NCI-H1930 (cell line): ENCODE results near the gene DEPDC7.
"Not testable (repeated sequence)": the region's sequence is repeated elsewhere in the genome, so short reads cannot be mapped to it uniquely, and the experiment has no call there.

Experiments
- DNase-seq, 2 experiments: peaks; one replicate each; lab custom pipeline; 2025; lab: John Stamatoyannopoulos, UW

Gene DEPDC7

GRCh38 chr11:33015621-33016551 lies at the start of gene DEPDC7:
TSS of gene DEPDC7 (plus strand) at chr11:33015878. CDS start at chr11:33015956, 78 bp downstream.
- peak; percentile 53 to 59 for DNase-seq

- DNase-seq = no peak
Measured at GRCh38 chr11:32968541-32968940, 47.1 kb upstream of the DEPDC7 start.

GRCh38 chr11:32972233-32972632 lies 43.4 kb upstream of the DEPDC7 start:
- not testable (repeated sequence) for DNase-seq

GRCh38 chr11:32972781-32973180 lies 42.9 kb upstream of the DEPDC7 start:
- DNase-seq = no peak

GRCh38 chr11:32982626-32983025 lies 33.1 kb upstream of the DEPDC7 start:
- no peak for DNase-seq

- no peak for DNase-seq
Measured at GRCh38 chr11:32983506-32983905, 32.2 kb upstream of the DEPDC7 start.

- DNase-seq = no peak
Measured at GRCh38 chr11:32985600-32985999, 30.1 kb upstream of the DEPDC7 start.

GRCh38 chr11:32987851-32988250 lies 27.8 kb upstream of the DEPDC7 start:
- DNase-seq = no peak

GRCh38 chr11:32990481-32990880 lies 25.2 kb upstream of the DEPDC7 start:
- DNase-seq = no peak

GRCh38 chr11:32991427-32991826 lies 24.3 kb upstream of the DEPDC7 start:
- no peak for DNase-seq

GRCh38 chr11:32991898-32992297 lies 23.8 kb upstream of the DEPDC7 start:
- no peak for DNase-seq

GRCh38 chr11:33000181-33000580 lies 15.5 kb upstream of the DEPDC7 start:
- DNase-seq = no peak

GRCh38 chr11:33001281-33001680 lies 14.4 kb upstream of the DEPDC7 start:
- DNase-seq = no peak

- DNase-seq = no peak
Measured at GRCh38 chr11:33001751-33002542, 13.7 kb upstream of the DEPDC7 start.

- DNase-seq = no peak
Measured at GRCh38 chr11:33005175-33005574, 10.5 kb upstream of the DEPDC7 start.

- no peak for DNase-seq
Measured at GRCh38 chr11:33006010-33006409, 9.7 kb upstream of the DEPDC7 start.

- no peak for DNase-seq
Measured at GRCh38 chr11:33013755-33014154, 1.9 kb upstream of the DEPDC7 start.

- no peak for DNase-seq
Measured at GRCh38 chr11:33016654-33017053, 976 bp downstream of the DEPDC7 start.

- no peak for DNase-seq
Measured at GRCh38 chr11:33017478-33017877, 1.8 kb downstream of the DEPDC7 start.

GRCh38 chr11:33017965-33018364 lies 2.3 kb downstream of the DEPDC7 start:
- DNase-seq = no peak

- DNase-seq = no peak
Measured at GRCh38 chr11:33018840-33019239, 3.2 kb downstream of the DEPDC7 start.

GRCh38 chr11:33021501-33021900 lies 5.8 kb downstream of the DEPDC7 start:
- no peak for DNase-seq

- no peak for DNase-seq
Measured at GRCh38 chr11:33021937-33022336, 6.3 kb downstream of the DEPDC7 start.
